Measurements from ENCODE around the gene NR3C2.
A peak's percentile ranks its signal among the peaks of the same experiment; 100 is the strongest.

Gene NR3C2

GRCh38 chr4:148344352-148344751 is 97.9 kb downstream of the NR3C2 start:
- no CpG with 5 or more reads among the region's 2 CpGs for WGBS (ENCODE audit: extremely low coverage, insufficient coverage, insufficient read length)
- no peaks in the 10 kb centered on the region for H3K79me2 ChIP-seq (ENCODE audit: control insufficient read depth, insufficient read depth, low read length, poor library complexity)
- DNase-seq = peak in 1 of 2 donors; percentile 4

GRCh38 chr4:148341980-148342800 is 100.0 kb downstream of the NR3C2 start:
- no peak overlapping the region for H4K8ac ChIP-seq (ENCODE audit: low read depth, low read length)
- H3K4me3 ChIP-seq (ENCODE audit: low read depth, low read length) = no peak overlapping the region
- no peak overlapping the region for H3K14ac ChIP-seq (ENCODE audit: low read length)
- no peak overlapping the region for H2AK5ac ChIP-seq (ENCODE audit: low read length)
- no peak overlapping the region for H3K18ac ChIP-seq (ENCODE audit: low read length)
- H3K9me3 ChIP-seq (ENCODE audit: insufficient read depth, low read depth, low read length) = no peaks in the 10 kb centered on the region
- H3K23ac ChIP-seq (ENCODE audit: low read length) = no peak overlapping the region
- no peak overlapping the region for H3K9ac ChIP-seq (ENCODE audit: low read length)
- DNase-seq = no peak
- H3K79me2 ChIP-seq (ENCODE audit: control insufficient read depth, insufficient read depth, low read length, poor library complexity) = no peaks in the 10 kb centered on the region
- no peak overlapping the region for H2BK5ac ChIP-seq (ENCODE audit: low read depth, low read length, poor library complexity)
- H3K4ac ChIP-seq (ENCODE audit: low read depth, low read length) = no peak overlapping the region
- H2BK12ac ChIP-seq (ENCODE audit: low read length) = no peak overlapping the region
- H3K27ac ChIP-seq (ENCODE audit: low read depth, low read length) = no peak overlapping the region
- H3K79me1 ChIP-seq (ENCODE audit: low read length) = no peaks in the 10 kb centered on the region
- no peak overlapping the region for H4K12ac ChIP-seq (ENCODE audit: low read depth, low read length)
- H2BK120ac ChIP-seq (ENCODE audit: insufficient read depth, low read length, poor library complexity) = no peak overlapping the region
- no peaks in the 10 kb centered on the region for H3K27me3 ChIP-seq (ENCODE audit: insufficient read depth, low read length)
- H2AFZ ChIP-seq (ENCODE audit: insufficient read depth, low read length, poor library complexity) = no peak overlapping the region
- H4K91ac ChIP-seq (ENCODE audit: low read depth, low read length) = no peak overlapping the region
- no peaks in the 10 kb centered on the region for H3K4me1 ChIP-seq (ENCODE audit: control insufficient read depth in 1 of 2, insufficient read depth in 2 of 2, low read length in 2 of 2)
- WGBS (ENCODE audit: extremely low coverage, insufficient coverage, insufficient read length) = no CpG with 5 or more reads among the region's 13 CpGs
- H3K4me2 ChIP-seq (ENCODE audit: low read length) = no peak overlapping the region
- H3K36me3 ChIP-seq (ENCODE audit: control insufficient read depth in 1 of 2, insufficient read depth in 2 of 2, low read length in 2 of 2) = no peaks in the 10 kb centered on the region

More at GRCh38 chr4:148344352-148344751, 97.9 kb downstream of the NR3C2 start:
- H3K18ac ChIP-seq (ENCODE audit: low read length) = no peak overlapping the region
- H2BK5ac ChIP-seq (ENCODE audit: low read depth, low read length, poor library complexity) = no peak overlapping the region
- H3K27ac ChIP-seq (ENCODE audit: low read depth, low read length) = no peak overlapping the region
- no peak overlapping the region for H3K14ac ChIP-seq (ENCODE audit: low read length)
- no peaks in the 10 kb centered on the region for H3K9me3 ChIP-seq (ENCODE audit: insufficient read depth, low read depth, low read length)
- no peak overlapping the region for H2BK120ac ChIP-seq (ENCODE audit: insufficient read depth, low read length, poor library complexity)
- no peaks in the 10 kb centered on the region for H3K27me3 ChIP-seq (ENCODE audit: insufficient read depth, low read length)
- no peaks in the 10 kb centered on the region for H3K4me1 ChIP-seq (ENCODE audit: control insufficient read depth in 1 of 2, insufficient read depth in 2 of 2, low read length in 2 of 2)
- H2AK5ac ChIP-seq (ENCODE audit: low read length) = no peak overlapping the region
- H3K4me3 ChIP-seq (ENCODE audit: low read depth, low read length) = no peak overlapping the region
- H3K36me3 ChIP-seq (ENCODE audit: control insufficient read depth in 1 of 2, insufficient read depth in 2 of 2, low read length in 2 of 2) = no peaks in the 10 kb centered on the region
- H2BK12ac ChIP-seq (ENCODE audit: low read length) = no peak overlapping the region
- H3K23ac ChIP-seq (ENCODE audit: low read length) = no peak overlapping the region
- H4K91ac ChIP-seq (ENCODE audit: low read depth, low read length) = no peak overlapping the region
- H4K8ac ChIP-seq (ENCODE audit: low read depth, low read length) = no peak overlapping the region
- no peak overlapping the region for H2AFZ ChIP-seq (ENCODE audit: insufficient read depth, low read length, poor library complexity)
- no peak overlapping the region for H3K4ac ChIP-seq (ENCODE audit: low read depth, low read length)
- no peak overlapping the region for H4K12ac ChIP-seq (ENCODE audit: low read depth, low read length)
- H3K79me1 ChIP-seq (ENCODE audit: low read length) = no peaks in the 10 kb centered on the region
- H3K4me2 ChIP-seq (ENCODE audit: low read length) = no peak overlapping the region
- no peak overlapping the region for H3K9ac ChIP-seq (ENCODE audit: low read length)

- H3K27me3 ChIP-seq (ENCODE audit: insufficient read depth, low read length) = no peaks in the 10 kb centered on the region
- no peaks in the 10 kb centered on the region for H3K9me3 ChIP-seq (ENCODE audit: insufficient read depth, low read depth, low read length)
- H4K91ac ChIP-seq (ENCODE audit: low read depth, low read length) = no peak overlapping the region
- H2BK120ac ChIP-seq (ENCODE audit: insufficient read depth, low read length, poor library complexity) = no peak overlapping the region
- no peak overlapping the region for H3K9ac ChIP-seq (ENCODE audit: low read length)
- H3K18ac ChIP-seq (ENCODE audit: low read length) = no peak overlapping the region
- WGBS (ENCODE audit: extremely low coverage, insufficient coverage, insufficient read length) = no CpG with 5 or more reads among the region's 4 CpGs
- no peak overlapping the region for H3K4me3 ChIP-seq (ENCODE audit: low read depth, low read length)
- H3K27ac ChIP-seq (ENCODE audit: low read depth, low read length) = no peak overlapping the region
- H2AK5ac ChIP-seq (ENCODE audit: low read length) = no peak overlapping the region
- no peaks in the 10 kb centered on the region for H3K4me1 ChIP-seq (ENCODE audit: control insufficient read depth in 1 of 2, insufficient read depth in 2 of 2, low read length in 2 of 2)
- no peaks in the 10 kb centered on the region for H3K36me3 ChIP-seq (ENCODE audit: control insufficient read depth in 1 of 2, insufficient read depth in 2 of 2, low read length in 2 of 2)
- H3K79me1 ChIP-seq (ENCODE audit: low read length) = no peaks in the 10 kb centered on the region
- H2BK12ac ChIP-seq (ENCODE audit: low read length) = no peak overlapping the region
- H3K4ac ChIP-seq (ENCODE audit: low read depth, low read length) = no peak overlapping the region
- no peak overlapping the region for H4K12ac ChIP-seq (ENCODE audit: low read depth, low read length)
- no peak overlapping the region for H3K4me2 ChIP-seq (ENCODE audit: low read length)
- no peak overlapping the region for H2AFZ ChIP-seq (ENCODE audit: insufficient read depth, low read length, poor library complexity)
- no peak overlapping the region for H2BK5ac ChIP-seq (ENCODE audit: low read depth, low read length, poor library complexity)
- H3K14ac ChIP-seq (ENCODE audit: low read length) = no peak overlapping the region
- DNase-seq = no peak
- H4K8ac ChIP-seq (ENCODE audit: low read depth, low read length) = no peak overlapping the region
- H3K23ac ChIP-seq (ENCODE audit: low read length) = no peak overlapping the region
- no peaks in the 10 kb centered on the region for H3K79me2 ChIP-seq (ENCODE audit: control insufficient read depth, insufficient read depth, low read length, poor library complexity)
Observed at GRCh38 chr4:148335133-148335532, 107.1 kb downstream of the NR3C2 start.

DNA sequence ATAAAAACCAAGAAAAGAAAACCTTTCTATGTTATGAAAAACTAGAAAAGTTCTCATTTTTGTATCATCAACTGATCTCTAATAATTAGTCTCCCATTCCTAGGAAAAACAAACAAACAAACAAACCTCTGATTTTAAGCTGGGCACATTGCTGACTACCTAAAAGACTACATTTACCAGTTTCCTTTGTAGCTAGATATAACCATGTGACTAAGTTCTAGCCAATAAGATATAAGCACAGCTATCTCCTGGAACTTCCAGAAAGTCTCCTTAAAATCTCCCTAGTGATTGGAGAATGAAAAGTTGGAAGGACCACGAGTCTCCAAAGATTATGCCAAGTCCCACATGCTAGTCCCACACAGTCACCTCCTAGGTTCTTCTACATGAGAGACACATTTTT is 108.9 kb downstream of the NR3C2 start:
- Histone ChIP-seq H3K36me3 (ENCODE audit: control insufficient read depth in 1 of 2, insufficient read depth in 2 of 2, low read length in 2 of 2) (no peaks in the 10 kb centered on the region), H2AK5ac (ENCODE audit: low read length) (no peak overlapping the region), H3K9me3 (ENCODE audit: insufficient read depth, low read depth, low read length) (no peaks in the 10 kb centered on the region), H2AFZ (ENCODE audit: insufficient read depth, low read length, poor library complexity) (no peak overlapping the region), H3K4me2 (ENCODE audit: low read length) (no peak overlapping the region), H3K27me3 (ENCODE audit: insufficient read depth, low read length) (no peaks in the 10 kb centered on the region), H3K23ac (ENCODE audit: low read length) (no peak overlapping the region), H3K4ac (ENCODE audit: low read depth, low read length) (no peak overlapping the region), H2BK120ac (ENCODE audit: insufficient read depth, low read length, poor library complexity) (no peak overlapping the region), H3K18ac (ENCODE audit: low read length) (no peak overlapping the region), H3K9ac (ENCODE audit: low read length) (no peak overlapping the region), H3K4me3 (ENCODE audit: low read depth, low read length) (no peak overlapping the region), H2BK12ac (ENCODE audit: low read length) (no peak overlapping the region), H3K79me1 (ENCODE audit: low read length) (no peaks in the 10 kb centered on the region), H3K27ac (ENCODE audit: low read depth, low read length) (no peak overlapping the region), H3K79me2 (ENCODE audit: control insufficient read depth, insufficient read depth, low read length, poor library complexity) (no peaks in the 10 kb centered on the region), H4K91ac (ENCODE audit: low read depth, low read length) (no peak overlapping the region), H3K4me1 (ENCODE audit: control insufficient read depth in 1 of 2, insufficient read depth in 2 of 2, low read length in 2 of 2) (no peaks in the 10 kb centered on the region), H4K12ac (ENCODE audit: low read depth, low read length) (no peak overlapping the region), H3K14ac (ENCODE audit: low read length) (no peak overlapping the region), H4K8ac (ENCODE audit: low read depth, low read length) (no peak overlapping the region), H2BK5ac (ENCODE audit: low read depth, low read length, poor library complexity) (no peak overlapping the region)
- DNase-seq = no peak
- WGBS (ENCODE audit: extremely low coverage, insufficient coverage, insufficient read length) = no CpG with 5 or more reads among the region's 1 CpG
